ENCODE results near the gene GFRA4. TPM values are rescaled to one million over a fixed set of nuclear protein-coding genes. Genes with fewer than 3 reads are reported as not detected.

GFRA4 gene
- total RNA-seq, 1 experiment from 2014 or later, result not detected

DNA sequence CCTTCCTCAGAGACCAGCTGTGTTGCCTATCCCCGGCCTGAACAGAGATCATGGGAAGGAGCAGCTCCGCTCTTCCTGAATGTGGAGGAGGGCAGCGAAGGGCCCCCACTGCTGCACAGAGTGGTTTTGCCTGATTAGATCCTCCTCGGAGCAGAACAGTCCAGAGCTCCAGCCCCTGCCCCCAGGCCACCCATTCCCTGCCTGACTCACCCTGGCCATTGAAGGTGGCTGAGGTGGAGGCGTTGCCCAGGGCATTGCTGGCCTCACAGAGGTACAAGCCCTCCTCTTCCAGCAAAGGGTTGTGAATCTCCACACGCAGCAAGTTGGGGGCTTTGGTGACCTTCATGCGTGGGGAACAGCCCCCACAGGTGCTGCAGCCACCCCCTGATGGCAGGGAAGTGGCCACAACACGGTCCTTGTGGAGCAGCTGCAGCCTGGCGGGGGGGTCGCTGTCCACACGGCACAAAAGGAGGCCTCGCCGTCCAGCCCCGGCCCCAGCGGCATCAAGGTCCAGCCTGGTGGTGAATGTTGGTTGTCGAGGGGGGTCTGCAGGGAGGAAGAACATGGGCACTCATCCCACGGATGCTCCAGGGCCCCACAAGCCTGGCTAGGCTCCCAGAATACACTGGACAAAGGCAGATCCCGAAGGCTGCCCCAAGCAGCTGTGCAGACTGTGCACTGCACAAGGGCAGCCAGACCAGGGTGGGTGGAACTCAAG is 34.5 kb upstream of the GFRA4 start:
- DNase-seq (ENCODE audit: low read depth, low spot score), result no peak
- in situ Hi-C loops (cut with HindIII; ENCODE audit: low pct_unique_long_range_greater_than_20kb, low sequenced_read_pairs), result no loop called here

DNA sequence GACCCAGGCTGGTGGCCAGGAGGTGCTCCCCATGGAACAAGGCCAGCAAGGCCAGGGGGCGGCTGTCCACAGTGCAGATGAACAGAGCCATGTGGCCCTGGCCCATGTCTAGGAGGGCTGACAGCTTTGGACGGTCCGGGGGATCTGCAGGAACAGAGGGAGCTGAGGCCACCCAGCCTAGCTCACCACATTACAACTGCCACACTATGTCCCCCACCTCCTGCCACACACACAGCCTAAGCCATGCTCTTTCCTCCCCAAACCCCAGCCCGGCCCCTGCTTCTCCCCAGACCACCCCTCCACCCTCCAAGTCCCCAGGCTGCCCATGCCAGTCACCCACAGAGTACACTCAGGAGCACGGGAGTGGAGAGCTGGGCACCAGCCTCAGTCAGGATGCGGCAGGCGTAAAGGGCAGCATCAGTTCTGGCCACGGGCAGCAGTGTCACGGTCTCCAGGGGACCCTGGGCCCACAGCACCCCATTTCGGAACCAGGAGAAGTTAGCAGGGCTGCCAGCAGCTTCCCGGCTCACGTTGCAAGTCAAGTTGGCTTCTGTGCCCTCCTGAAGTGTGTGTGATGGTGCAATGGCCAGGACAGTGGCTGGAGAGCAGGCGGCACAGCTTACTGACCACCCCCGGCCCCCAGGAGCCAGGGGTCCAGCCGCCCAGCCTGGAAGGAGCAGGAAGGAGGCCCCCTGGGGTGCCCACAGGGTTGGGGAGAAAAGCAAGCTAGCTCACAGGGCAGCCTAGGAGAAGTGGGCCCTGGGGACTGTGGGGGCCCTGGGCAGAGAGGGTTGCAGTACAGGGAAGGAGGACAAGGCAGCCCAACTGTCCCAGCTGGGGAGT is 33.8 kb upstream of the GFRA4 start:
- in situ Hi-C loops (cut with HindIII; ENCODE audit: low pct_unique_long_range_greater_than_20kb, low sequenced_read_pairs), result no loop called here
- no peak for DNase-seq (ENCODE audit: low read depth, low spot score)

DNA sequence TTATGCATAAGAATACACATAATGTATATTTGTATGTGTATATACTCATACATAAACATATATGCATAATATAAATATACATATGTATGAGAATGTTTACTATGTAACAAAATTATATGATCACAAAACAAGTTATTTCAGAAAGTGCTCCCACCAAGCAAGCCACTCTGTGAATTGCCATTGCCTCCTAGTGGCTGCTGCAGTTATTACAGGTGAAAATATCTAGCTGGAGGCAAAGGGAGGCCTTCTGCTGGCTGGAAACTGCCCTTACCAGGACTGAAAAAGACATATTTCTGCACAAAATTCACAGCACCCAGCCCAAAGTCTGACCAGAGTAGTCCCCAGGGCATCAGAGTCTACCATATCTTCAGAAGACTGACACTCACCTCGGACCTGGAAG is 33.0 kb upstream of the GFRA4 start:
- in situ Hi-C loops (cut with HindIII; ENCODE audit: low pct_unique_long_range_greater_than_20kb, low sequenced_read_pairs), result no loop called here
- peak; percentile 32 for DNase-seq (ENCODE audit: low read depth, low spot score)

DNA sequence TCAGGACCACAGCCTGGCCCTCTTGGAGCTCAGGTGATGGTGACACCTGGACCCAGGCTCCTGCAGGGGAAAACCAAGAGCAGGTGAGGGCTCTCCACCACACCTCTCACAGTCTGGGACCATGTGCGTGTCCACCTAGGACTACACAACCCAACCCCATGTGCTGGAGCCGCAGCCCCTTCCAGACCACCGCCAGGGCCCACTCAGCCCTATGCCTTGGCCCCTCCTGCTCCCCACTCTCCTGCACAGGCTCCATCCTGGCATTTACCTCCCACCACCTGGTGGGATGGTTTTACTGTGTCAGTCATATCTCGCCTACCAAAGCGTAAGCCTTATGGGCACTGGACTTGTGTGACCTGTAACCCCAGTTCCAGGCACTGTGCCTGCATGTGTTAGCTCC is 31.7 kb upstream of the GFRA4 start:
- in situ Hi-C loops (cut with HindIII; ENCODE audit: low pct_unique_long_range_greater_than_20kb, low sequenced_read_pairs), result no loop called here
- DNase-seq (ENCODE audit: low read depth, low spot score), result no peak

DNA sequence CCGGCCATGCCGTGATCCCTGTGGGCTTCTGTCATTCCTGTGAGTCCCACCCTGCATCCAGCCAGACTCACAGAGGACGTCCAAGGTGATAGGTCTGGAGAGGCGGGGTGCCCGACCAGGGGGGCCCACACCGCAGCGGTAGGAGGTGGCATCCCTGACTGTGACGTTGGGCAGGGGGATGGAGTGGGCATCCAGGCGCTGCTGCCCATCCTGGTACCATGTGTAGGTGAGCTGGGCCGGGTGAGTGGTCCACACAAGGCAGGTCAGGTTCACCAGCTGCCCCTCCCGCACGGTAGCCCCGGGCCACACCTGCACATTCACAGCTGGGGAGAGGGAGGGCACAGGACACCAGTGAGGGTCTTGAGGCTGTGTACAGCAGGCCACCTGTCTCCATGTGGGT is 30.2 kb upstream of the GFRA4 start:
- in situ Hi-C loops (cut with HindIII; ENCODE audit: low pct_unique_long_range_greater_than_20kb, low sequenced_read_pairs), result no loop called here
- no peak for DNase-seq (ENCODE audit: low read depth, low spot score)

DNA sequence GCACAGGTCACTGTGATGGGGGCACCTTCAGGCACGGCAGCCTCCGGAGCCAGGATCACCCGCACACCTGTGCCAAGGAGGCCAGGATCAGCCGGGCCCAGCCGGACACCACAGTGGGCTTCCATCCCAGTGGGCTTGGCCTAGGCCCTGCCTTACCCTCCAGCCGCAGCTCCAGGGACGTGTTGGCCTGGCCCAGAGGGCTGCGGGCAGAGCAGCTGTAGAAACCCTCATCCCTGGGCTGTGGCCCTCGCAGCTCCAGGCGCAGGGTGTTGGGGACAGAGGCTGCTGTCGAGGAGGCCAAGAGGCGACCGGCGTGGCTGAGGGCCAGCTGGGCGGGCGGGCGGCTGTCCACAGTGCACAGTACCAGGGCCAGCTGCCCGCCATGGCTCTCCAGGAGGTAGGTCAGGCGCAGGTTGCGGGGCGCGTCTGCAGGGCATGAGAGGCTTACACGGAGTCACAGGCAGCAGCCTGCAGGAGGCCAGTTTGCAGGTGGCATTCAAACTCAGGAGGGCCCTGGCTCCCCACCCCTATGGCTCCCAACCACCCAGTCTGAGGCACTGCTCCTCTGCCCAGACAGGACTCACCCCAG is 29.6 kb upstream of the GFRA4 start:
- DNase-seq (ENCODE audit: low read depth, low spot score), result no peak
- in situ Hi-C loops (cut with HindIII; ENCODE audit: low pct_unique_long_range_greater_than_20kb, low sequenced_read_pairs), result no loop called here

DNA sequence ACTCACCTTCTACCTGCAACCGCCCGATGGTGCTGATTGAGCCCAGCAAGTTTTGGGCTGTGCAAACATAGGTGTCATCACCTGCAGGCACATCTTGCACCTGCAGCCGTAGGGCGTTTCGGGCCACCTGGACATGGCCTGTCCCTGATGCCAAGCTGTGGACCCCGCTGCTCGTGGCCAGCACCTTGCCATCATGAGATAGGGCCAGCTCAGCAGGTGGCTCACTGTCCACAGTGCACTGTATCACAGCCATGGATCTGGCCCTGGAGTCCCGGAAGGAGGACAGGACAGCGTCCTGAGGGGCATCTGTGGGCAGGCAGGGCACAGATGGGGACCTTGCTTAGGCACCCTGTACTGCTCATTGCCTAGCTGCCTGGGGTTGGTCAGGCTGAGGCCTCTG is 28.7 kb upstream of the GFRA4 start:
- in situ Hi-C loops (cut with HindIII; ENCODE audit: low pct_unique_long_range_greater_than_20kb, low sequenced_read_pairs), result no loop called here
- no peak for DNase-seq (ENCODE audit: low read depth, low spot score)

DNA sequence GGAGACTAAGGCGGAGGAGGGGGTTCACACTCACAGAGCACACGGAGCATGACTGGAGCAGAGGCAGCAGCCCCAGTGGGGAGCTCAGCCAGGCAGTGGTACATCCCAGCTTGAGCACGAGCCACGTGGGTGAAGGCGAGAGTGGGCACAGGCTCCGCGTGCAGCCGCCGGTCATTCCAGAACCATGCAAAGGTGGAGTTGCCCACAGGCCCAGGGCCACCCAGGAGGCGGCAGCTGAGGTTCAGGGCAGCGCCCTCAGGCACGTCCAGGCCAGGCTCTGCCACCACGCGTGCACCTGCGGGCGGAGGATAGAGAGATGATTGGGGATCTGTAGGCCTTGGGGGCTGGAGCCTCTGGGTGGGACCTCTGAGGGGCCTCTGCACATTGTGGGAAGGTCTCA is 28.1 kb upstream of the GFRA4 start:
- in situ Hi-C loops (cut with HindIII; ENCODE audit: low pct_unique_long_range_greater_than_20kb, low sequenced_read_pairs), result no loop called here
- DNase-seq (ENCODE audit: low read depth, low spot score), result no peak

DNA sequence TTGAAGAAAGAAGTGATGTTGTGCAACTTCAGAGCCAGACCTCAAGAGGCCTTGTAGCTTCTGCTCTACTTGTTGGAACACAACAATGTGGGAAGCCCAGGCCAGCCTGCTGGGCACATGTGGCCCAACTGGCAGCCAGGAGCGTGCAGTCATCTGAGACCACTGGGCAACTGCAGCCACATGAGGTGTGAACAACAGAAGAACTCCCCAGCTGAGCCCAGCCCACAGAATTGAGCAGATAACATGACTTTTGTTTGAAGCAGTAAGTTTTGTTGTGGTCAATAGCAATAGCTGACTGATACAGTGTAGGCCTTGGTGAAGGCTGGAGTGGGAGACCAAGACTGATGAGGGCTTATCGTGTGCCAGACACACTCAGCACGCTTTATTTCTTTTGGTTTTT is 27.2 kb upstream of the GFRA4 start:
- DNase-seq (ENCODE audit: low read depth, low spot score), result no peak

DNA sequence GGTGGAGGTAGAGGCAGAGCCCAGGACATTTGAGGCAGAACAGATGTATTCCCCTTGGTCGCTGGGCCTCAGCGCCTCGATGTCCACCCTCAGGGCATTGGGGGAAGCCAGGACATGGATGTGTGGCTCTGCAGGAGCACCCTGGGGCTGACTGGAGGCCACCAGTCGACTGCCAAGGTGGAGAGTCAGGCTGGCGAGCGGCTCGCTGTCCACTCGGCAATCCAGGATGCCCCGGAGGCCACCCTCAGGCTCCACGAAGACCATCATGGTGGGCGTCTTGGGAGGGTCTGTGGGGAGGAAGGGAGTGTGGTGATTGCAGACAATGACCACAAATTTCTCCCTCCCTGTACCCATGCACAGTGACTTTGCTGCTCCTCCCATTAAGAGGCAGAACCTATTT is 26.8 kb upstream of the GFRA4 start:
- DNase-seq (ENCODE audit: low read depth, low spot score), result no peak
- in situ Hi-C loops (cut with HindIII; ENCODE audit: low pct_unique_long_range_greater_than_20kb, low sequenced_read_pairs), result no loop called here

More for the DNA sequence above, 27.2 kb upstream of the GFRA4 start:
- in situ Hi-C loops (cut with HindIII; ENCODE audit: low pct_unique_long_range_greater_than_20kb, low sequenced_read_pairs), result no loop called here

DNA sequence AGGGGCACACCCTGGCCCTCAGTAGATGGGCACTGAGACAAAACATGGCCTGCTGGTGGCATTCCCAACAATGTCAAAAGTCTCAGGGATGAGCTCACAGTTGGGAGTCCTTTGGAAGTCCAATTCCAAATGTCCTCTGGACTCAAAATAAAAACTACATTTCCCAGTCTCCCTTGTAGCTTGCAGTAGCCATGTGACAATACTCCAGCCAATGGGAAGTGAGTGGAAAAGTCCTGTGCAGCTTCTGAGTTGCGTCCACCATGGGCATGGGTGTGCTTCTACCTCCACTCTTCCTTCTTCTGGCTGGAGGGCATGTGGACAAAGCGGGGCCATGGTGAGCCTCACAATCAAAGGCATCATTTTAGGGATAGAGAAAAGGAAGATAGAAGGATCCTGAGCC is 24.5 kb upstream of the GFRA4 start:
- DNase-seq (ENCODE audit: low read depth, low spot score), result peak; percentile 76
- in situ Hi-C loops (cut with HindIII; ENCODE audit: low pct_unique_long_range_greater_than_20kb, low sequenced_read_pairs), result no loop called here

DNA sequence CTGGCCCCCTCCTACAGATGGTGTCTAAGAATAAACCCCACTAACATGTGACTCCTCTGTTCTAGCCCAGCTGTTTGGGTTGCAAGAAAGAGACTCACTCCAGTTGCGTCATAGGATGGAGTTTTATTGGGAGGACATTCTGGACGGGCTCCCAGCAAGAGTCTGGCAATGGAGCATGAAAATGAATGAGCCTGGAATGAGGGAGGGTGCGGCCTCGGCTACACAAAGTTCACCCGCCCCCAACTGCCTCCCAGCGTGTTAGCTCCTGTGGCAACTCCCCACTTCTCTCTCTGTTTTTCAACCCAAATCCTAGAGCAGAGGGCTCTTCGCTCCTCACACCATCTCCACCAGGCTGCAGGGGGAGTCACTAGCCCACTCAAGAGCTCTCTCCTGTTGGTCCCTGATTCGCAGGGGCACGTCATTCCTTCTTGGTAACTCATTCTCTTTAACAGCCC is 23.7 kb upstream of the GFRA4 start:
- in situ Hi-C loops (cut with HindIII; ENCODE audit: low pct_unique_long_range_greater_than_20kb, low sequenced_read_pairs), result no loop called here
- no peak for DNase-seq (ENCODE audit: low read depth, low spot score)

DNA sequence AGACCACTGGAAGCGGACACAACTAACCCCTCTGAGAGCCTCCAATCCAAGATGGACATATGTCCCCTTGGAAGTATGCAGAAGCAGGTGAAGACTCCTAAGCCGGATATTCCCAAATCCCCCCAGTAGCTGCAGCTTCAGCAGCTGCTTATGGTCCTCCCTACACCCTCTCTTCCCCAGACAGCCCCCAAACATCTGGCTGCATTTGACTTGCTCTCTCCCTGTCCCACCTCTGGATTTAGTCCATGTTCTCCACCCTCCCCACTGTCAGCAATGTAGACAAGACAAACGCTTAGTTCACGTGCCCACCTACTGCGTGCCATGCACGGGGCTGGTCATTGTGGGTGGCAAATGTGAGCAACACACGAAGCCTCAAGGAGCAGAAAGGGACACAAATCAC is 23.2 kb upstream of the GFRA4 start:
- in situ Hi-C loops (cut with HindIII; ENCODE audit: low pct_unique_long_range_greater_than_20kb, low sequenced_read_pairs), result no loop called here
- no peak for DNase-seq (ENCODE audit: low read depth, low spot score)

DNA sequence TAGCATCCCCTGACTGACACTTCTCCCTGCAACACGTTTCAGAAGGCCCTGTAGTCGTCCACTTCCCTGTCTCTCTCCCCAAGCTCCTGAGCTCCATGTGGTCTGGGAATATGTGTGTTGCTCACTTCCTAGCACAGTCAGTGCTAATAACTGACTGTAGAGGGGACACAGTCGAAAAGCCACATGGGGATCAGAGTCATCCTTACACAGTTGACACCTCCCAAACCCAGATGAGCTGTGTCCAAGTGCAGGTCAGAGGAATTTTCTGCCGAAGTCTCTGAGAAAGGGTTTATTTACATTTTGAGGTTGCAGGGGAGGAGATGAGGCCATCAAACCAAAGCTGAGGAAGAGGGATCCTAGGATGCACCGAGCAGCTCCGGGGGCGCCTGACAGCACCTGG is 22.1 kb upstream of the GFRA4 start:
- no peak for DNase-seq (ENCODE audit: low read depth, low spot score)
- in situ Hi-C loops (cut with HindIII; ENCODE audit: low pct_unique_long_range_greater_than_20kb, low sequenced_read_pairs), result no loop called here

DNA sequence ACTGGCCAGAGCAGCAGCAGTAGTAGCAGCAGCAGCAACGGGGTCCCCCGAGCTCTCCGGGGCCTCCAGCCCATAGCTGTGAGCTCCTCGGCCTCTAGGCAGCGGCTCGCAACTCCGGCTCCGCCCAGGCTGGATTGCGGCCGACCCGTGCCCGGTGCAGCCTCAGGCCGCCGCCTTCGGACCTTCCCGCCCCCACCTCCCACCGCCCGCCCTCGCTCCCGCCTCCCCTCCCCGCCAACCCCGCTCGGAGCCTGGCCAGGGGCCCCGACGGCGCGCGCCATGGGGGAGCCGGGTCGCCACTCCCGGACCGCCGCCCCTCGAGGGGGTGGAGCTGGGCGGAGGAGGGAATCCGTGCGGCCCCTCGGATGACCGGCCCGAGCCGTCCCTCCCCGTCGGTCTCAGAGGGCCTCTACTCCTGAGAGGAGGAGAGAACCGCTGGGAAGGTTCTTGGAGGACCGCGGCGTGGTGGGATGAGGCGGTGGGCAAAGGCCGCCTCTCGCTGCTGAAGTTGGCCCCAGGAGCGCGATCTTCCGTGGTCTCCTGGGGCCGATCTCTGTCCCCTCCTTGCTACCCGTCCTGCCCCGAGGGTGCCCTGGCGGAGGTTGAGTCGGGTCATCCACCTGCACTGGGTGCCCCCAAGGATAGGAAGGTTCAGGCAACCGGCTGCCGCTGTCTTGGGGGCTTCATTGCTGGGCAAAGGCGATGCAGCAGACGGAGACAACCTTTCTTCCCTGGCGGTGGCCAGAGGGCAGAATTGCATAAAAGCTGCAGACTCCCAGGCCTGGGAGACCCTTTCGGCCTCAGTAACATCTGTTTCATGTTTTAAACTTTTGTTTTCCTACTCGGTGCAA is 19.0 kb upstream of the GFRA4 start, which contains the start of gene ADAM33:
ADAM33 (minus strand) TSS at position 80 of the 851 bp plus-strand sequence; CDS start at position 74, 6 bp downstream.
- in situ Hi-C loops (cut with HindIII; ENCODE audit: low pct_unique_long_range_greater_than_20kb, low sequenced_read_pairs), result no loop called here
- no peak for DNase-seq (ENCODE audit: low read depth, low spot score)

DNA sequence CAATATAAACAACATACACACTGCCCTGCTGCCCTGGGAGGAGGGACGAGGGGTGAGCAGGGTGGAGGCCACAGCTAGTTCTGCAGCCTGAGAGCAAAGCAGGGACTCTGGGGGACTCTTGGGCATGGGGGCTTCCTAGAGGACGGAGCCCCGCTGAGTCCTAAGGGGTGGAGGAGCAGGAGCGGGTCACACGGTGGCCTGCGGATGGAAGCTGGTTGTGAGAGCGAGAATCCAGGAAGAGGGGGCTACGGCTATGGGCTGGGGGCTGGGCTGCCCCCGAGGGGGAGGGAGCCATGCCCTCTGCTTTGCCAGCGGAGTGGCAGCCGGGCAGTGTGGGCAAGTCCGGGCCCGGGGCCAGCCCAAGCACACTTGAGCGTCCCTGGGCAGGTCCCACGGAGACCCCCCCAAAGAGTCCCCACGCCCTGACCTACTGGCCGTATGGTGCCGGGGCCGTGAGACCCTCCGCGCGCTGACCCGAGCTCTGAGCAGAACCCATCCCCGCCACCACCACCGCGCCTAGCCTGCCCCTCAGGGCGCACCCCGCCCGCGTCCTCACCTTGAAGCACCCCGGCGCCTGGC is 18.2 kb upstream of the GFRA4 start:
- DNase-seq (ENCODE audit: low read depth, low spot score), result no peak
- in situ Hi-C loops (cut with HindIII; ENCODE audit: low pct_unique_long_range_greater_than_20kb, low sequenced_read_pairs), result no loop called here

DNA sequence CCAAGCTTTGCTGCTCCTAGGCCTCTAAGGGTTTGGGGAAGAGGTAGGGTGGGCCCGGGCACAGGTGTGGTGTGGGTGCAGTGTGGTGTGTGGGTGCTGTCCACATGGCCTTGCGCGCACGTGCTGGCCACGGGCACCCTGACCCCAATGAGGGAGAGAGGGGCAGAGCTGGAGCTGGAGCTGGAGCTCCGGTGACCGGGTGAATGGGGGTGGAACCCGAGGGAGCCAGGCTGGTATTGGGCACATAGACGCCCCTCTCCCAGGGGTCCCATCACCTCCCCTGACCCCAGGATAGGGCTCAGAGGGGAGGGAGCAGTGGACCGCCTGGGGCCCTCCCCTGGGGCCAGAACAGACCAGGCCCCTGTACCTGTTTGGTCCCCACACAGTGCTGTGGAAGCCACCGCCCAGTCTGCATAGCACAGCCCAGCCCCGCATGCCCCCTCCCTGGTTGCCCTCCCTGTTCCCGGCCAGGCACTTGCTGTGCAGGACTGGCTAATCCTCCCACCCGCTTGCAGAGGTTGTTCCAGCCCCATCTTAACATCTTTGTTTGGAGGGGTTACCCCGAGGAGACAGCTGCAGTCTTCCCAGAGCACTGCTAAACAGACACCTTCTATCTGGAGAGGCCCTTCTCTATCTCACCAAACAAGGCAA is 17.6 kb upstream of the GFRA4 start:
- DNase-seq (ENCODE audit: low read depth, low spot score), result no peak
- in situ Hi-C loops (cut with HindIII; ENCODE audit: low pct_unique_long_range_greater_than_20kb, low sequenced_read_pairs), result no loop called here

Measured in SK-MEL-5 (cell line).